Measurements from ENCODE around the gene JAZF1.
A peak's percentile ranks its signal among the peaks of the same experiment; 100 is the strongest.

The JAZF1 gene

DNA sequence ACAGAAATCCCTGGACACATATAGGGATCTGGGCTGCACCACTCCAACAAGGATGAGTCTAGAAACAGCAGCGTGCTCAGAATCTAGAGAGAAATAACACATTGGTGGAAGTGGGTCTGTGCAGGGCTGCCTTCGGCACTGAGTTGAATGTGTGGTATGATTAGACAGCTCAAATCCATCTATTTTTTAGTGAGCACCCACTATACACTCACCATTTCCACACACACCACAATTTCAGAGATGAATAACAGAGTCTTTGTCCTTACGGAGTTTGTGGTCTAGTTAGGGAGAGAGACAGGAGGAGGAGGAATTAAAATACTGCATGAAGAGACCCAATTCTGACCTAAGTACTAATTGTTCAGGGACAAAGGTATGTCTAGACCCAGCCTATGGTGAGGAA is 44.2 kb downstream of the JAZF1 start:
- no peak for DNase-seq (ENCODE audit: low read depth)

- no peak for DNase-seq (ENCODE audit: low read depth)
These were observed 44.8 kb downstream of the JAZF1 start for GRCh38 chr7:28135760-28136159.

GRCh38 chr7:28135315-28135714 is 45.3 kb downstream of the JAZF1 start:
- no peak for DNase-seq (ENCODE audit: low read depth)

- no peak for DNase-seq (ENCODE audit: low read depth)
These were observed 46.7 kb downstream of the JAZF1 start for GRCh38 chr7:28133872-28134271.

GRCh38 chr7:28132959-28133870 is 47.4 kb downstream of the JAZF1 start:
- DNase-seq (ENCODE audit: low read depth) = no peak

DNA sequence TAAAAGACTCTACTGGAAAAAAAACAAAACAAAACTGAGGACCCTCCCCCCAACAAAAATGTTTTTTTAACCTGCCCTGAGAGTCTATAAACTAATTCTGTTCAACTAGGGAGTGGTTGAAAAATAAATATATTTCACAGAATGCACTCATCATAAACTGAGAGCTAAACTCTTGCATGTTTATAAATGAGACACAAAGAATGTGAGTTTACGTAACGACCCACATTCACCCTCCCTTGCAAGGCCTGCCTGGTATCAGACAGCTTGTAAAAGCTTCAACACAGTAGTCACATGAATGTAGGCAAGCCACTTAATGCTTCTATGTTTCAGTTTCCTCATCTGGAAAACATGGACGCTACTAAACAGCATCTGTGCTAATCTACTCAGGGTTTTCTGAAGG is 50.3 kb downstream of the JAZF1 start:
- peak; percentile 56 for DNase-seq (ENCODE audit: low read depth)

DNA sequence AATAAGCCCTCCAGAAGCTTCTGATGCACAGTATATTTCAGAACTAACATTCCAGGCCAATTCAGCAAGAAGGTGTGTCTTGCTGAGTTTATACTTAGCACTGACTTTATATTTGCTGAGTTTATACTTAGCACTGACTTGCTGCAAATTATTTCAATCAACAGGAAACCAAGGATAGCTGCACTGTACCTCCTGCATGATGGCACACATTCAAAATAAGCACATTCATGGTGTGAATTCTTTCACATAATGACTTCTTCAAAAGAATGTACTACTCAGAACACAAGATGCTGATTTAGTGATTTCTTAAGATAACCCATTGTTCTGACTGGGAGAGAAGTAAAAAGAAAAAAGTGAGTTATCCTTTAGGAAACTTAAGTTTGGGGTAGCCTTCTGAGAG is 52.0 kb downstream of the JAZF1 start:
- DNase-seq (ENCODE audit: low read depth) = peak; percentile 27

DNA sequence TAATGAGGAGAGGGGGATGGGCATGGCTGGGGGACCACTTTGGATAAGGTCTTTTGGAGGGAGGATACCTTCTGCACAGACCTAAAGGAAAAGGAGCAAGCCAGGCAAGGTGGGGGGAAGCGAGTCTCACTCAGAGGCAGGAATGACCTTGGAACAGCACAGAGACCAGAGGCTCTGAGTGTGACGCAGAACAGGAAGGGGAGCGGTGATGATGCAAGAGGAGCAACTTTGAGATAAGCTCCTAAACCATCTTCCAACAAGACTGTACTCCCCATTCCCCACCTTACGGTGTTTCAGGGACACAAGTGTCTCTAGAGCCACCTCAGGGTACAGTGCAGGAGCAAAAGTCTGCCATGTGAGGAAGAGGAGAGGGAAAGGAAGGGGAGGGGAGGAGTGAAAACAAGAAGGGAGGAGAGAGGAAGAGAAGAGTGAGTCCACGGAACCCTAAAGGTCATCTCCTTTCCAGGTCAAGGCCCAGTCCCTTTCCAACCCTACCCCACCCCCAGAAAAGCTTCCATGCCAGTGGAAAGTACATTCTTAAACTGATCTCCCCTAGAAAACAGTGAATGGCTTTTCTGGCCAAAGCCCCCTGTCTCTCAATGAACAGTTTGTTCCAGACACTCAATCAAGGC is 54.1 kb downstream of the JAZF1 start:
- DNase-seq (ENCODE audit: low read depth) = no peak

GRCh38 chr7:28125431-28126409 is 54.9 kb downstream of the JAZF1 start:
- DNase-seq (ENCODE audit: low read depth) = no peak

DNA sequence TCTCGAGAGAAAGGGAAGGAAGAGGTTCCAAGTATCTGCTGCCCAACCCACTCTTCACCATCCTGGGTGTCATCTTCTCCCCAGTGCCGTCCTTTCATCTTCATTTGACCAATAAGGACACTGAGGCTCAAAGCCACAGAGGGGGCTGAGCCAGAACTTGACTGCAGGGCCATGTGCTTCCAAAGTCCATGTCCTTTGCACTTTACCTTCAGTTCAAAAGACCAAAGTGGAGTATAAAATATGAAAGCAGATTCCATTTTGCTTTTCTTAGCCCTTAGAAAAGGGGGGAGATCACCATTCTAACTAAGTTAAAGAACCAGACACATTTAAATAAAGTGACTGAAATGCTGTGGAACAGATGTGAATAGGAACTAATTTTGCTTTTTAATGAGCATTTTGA is 56.2 kb downstream of the JAZF1 start:
- DNase-seq (ENCODE audit: low read depth) = no peak

GRCh38 chr7:28123752-28124151 is 56.8 kb downstream of the JAZF1 start:
- DNase-seq (ENCODE audit: low read depth) = no peak

DNA sequence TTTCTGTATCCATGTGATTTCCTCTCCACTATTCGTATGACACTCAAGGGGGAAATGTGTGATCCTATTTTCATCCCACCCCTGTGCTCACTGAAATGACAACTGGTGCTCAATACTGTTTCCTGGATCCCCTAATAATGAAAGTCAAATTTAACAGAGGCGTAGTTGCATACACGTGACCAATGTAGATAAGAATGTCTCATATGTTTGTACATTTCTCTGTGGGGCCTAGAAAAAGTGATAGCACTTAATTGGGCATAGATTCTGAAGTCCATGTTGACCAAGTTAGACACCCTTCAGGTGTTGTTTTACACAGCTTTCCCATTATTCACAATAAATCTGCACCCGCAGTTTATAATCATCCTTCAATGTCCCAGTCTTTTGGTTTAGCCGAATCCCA is 59.1 kb downstream of the JAZF1 start:
- DNase-seq (ENCODE audit: low read depth) = no peak

GRCh38 chr7:28116041-28116440 is 64.6 kb downstream of the JAZF1 start:
- no peak for DNase-seq (ENCODE audit: low read depth)

DNA sequence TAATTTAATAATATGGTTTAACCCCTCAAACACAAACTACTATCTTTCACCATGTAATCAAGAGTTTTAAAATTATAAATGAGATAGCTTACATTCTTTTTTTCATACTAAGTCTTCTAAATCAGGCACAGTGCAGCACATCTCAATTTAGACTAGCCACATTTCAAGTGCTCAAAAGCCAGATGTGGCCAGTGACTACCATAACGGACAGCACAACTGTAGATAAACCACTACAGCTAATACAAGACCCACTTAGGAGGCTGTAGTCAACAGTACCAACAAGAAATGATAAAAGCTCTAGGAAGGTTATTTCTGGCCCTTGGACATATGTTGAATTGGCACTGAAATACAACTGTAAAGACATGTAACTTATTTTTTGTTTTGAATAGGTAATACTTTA is 65.3 kb downstream of the JAZF1 start:
- no peak for DNase-seq (ENCODE audit: low read depth)

DNA sequence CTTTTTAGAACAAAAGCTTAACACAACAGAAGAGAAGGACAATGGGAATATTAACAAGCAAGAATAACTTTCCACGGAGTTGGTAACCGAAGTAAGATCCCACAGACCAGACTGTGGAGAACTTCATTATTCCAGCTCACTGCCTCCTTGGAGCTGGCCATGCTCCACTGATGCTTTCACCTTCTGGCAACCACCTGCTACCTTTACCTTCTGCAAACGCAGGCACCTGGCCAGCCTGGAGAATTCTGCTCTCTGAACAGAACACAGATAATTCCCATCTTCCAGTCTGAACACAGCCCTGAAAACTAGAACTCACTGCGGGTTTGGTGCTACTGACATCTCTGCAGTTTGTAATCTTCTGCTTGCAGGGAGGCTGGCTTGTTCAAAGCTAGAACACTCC is 66.5 kb downstream of the JAZF1 start:
- DNase-seq (ENCODE audit: low read depth) = no peak

DNA sequence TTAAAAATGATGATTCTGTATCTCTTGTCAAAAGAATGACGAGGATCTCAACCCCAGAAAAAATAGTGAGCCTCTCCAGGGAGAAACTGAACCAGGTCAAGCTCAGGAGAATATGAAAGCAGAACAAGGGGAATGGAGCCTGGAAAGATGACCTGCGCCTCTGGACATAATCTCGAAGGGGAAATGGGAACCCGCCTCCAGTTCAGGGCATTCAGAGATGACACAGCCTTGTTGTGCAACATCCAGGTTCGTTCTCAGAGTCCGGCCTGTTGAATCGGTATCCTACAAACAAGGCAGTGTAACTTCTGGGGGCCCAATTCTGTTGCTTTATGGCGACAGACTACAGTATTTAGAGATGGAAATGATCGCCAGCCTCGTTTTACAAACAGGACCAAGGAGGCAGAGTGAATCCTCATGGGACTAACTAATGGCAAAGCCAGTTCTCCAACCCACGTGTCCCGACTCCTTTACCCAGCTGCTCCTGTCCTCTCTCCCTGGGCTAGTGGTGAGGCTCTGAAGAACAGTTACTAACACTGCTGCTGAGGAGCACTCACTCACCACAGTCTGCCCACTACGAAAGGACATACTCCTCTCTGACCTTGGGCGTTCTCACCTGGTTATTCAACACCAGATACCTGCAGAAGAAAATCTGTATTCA is 67.6 kb downstream of the JAZF1 start:
- DNase-seq (ENCODE audit: low read depth) = no peak

DNA sequence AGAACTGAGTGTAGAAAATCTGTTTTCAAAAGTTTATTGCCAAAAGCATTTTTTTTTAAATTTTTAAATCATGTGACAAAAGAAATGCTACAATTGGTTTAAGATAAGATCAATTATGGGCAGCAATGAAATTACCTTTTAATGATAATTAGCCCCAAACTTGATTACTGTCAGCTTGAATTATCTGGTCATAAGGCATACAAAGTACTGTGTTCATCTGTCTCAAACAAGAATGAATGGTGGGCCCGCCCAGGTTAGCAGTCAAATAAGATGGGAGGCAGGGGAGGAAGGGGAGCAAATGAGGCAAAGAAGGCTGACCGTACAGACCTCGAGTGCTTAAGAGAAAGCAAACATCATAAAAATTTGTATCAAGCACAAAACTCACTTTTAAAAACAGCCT is 68.1 kb downstream of the JAZF1 start:
- DNase-seq (ENCODE audit: low read depth) = no peak

DNA sequence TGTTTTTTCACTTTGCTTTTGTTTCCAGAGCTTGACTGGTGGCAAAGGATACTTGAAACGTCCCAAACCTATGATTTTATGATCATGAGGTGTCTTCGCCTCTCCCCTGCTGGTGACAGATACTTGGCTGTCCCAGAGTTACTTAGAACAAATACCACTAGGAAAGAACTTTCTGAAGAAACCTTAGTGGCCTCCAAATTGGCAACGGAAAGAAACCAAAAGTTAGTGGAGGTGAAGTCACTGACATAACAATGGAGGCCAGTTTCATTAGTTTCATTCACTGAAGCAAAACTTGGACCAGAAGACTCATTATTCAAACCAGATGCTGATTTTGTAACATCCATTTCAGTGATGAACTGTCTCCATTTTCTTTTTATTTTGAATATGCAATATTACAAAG is 68.6 kb downstream of the JAZF1 start:
- DNase-seq (ENCODE audit: low read depth) = no peak

- DNase-seq (ENCODE audit: low read depth) = no peak
These were observed 70.1 kb downstream of the JAZF1 start for GRCh38 chr7:28110427-28111012.

GRCh38 chr7:28108747-28109146 is 71.8 kb downstream of the JAZF1 start:
- no peak for DNase-seq (ENCODE audit: low read depth)

GRCh38 chr7:28107960-28108359 is 72.6 kb downstream of the JAZF1 start:
- DNase-seq (ENCODE audit: low read depth) = no peak

Measured in GM04503 (cell line).